GM12878 (cell line): ENCODE measurements around the gene ZNF19. TPM values are rescaled to one million over a fixed set of nuclear protein-coding genes. Genes with fewer than 3 reads are reported as not detected.

Source experiments
- ATAC-seq: fragments of 200-7000 bp; cut with Tn5 transposase; 3 replicates; pipeline ENCODE4 v1.9.1; 2020; ENCODE audit warnings: mild to moderate bottlenecking, moderate library complexity
- BruUV-seq: library from RNA; stranded (reverse); fragments of 400-500 nt; replicated peaks from 2 replicates; lab custom pipeline; 2021; lab: Mats Ljungman, UMichigan
- CTCF ChIA-PET: fragments of 300-600 bp; sonication (Branson Sonifier 250); formaldehyde crosslinking; extraction: SDS; loops from one replicate; lab custom pipeline; 2021; ENCODE audit warnings: inconsistent platforms; lab: Yijun Ruan, JAX
- POLR2A ChIA-PET: fragments of 350-600 bp; formaldehyde crosslinking; extraction: SDS; loops from one replicate; lab custom pipeline; 2021; ENCODE audit warnings: inconsistent platforms; lab: Charles Lee
- RAD21 ChIA-PET: fragments of 300-600 bp; sonication (Branson Sonifier 250); formaldehyde crosslinking; loops from one replicate; lab custom pipeline; 2023; ENCODE audit warnings: antibody characterized with exemption; ENCODE audit not compliant: unreplicated experiment; lab: Charles Lee
- SMC1A ChIA-PET: fragments of 300-600 bp; sonication (Branson Sonifier 250); formaldehyde crosslinking; loops from one replicate; lab custom pipeline; 2023; ENCODE audit not compliant: unreplicated experiment, uncharacterized antibody; lab: Charles Lee
- DNase-seq: peaks from one replicate; pipeline ENCODE4 v3.0.0-alpha.2; 2011; ENCODE audit warnings: low read depth, low spot score
- FAIRE-seq: peaks from 3 replicates; lab custom pipeline; 2011; peaks lifted over from hg19 to GRCh38; lab: Jason Lieb, UNC
- H2AFZ ChIP-seq: 2 replicates; pipeline ENCODE4 v1.6.0; 2011; ENCODE audit warnings: low read depth, low read length, control low read depth; ENCODE audit not compliant: control insufficient read depth
- H3K27ac ChIP-seq: 2 replicates; pipeline ENCODE4 v1.5.1; 2011; ENCODE audit warnings: control low read depth; ENCODE audit not compliant: control insufficient read depth, insufficient read depth
- H3K27me3 ChIP-seq, 2 experiments: replicated peaks in 1 of 2; 2 replicates each; pipeline versions ENCODE4 v1.6.0 to v1.6.1; 2011; ENCODE audit warnings: low read length in 1 of 2; ENCODE audit not compliant: control insufficient read depth in 2 of 2, insufficient read depth in 2 of 2
- H3K36me3 ChIP-seq, 2 experiments: 2 replicates each; pipeline ENCODE4 v1.5.1; 2011; ENCODE audit warnings: low read length in 1 of 2; ENCODE audit not compliant: control insufficient read depth in 2 of 2, insufficient read depth in 2 of 2
- H3K4me1 ChIP-seq: 2 replicates; pipeline ENCODE4 v1.6.1; 2011; ENCODE audit warnings: mild to moderate bottlenecking, low read length, moderate library complexity, mixed read lengths; ENCODE audit not compliant: control insufficient read depth, insufficient read depth
- H3K4me2 ChIP-seq: 2 replicates; pipeline ENCODE4 v1.6.0; 2011; ENCODE audit warnings: control low read depth; ENCODE audit not compliant: control insufficient read depth, insufficient read depth
- H3K4me3 ChIP-seq: fragments of 200-600 bp; sonication (generic); 2 replicates; pipeline ENCODE4 v1.5.1; 2016
- H3K79me2 ChIP-seq: 2 replicates; pipeline ENCODE4 v1.6.0; 2011; ENCODE audit warnings: low read length; ENCODE audit not compliant: control insufficient read depth, insufficient read depth
- H3K9ac ChIP-seq: 2 replicates; pipeline ENCODE4 v1.8.0; 2011; ENCODE audit warnings: low read length, control low read depth, mixed read lengths; ENCODE audit not compliant: control insufficient read depth, insufficient read depth
- H3K9me3 ChIP-seq: replicated peaks from 3 replicates; pipeline ENCODE4 v1.5.1; 2011; ENCODE audit warnings: mild to moderate bottlenecking, low read length; ENCODE audit not compliant: control insufficient read depth, insufficient read depth
- H4K20me1 ChIP-seq: 2 replicates; pipeline ENCODE4 v1.6.0; 2011; ENCODE audit not compliant: control insufficient read depth, insufficient read depth
- BACH1 ChIP-seq: fragments of 450-650 bp; IDR thresholded peaks from 2 replicates; pipeline ENCODE4 v1.6.1; 2017; ENCODE audit warnings: mild to moderate bottlenecking, borderline replicate concordance
- CEBPB ChIP-seq, 2 experiments: fragments of 150-350 bp in 1 of 2; IDR thresholded peaks; 2 replicates each; pipeline ENCODE4 v1.6.1; 2012 to 2014; ENCODE audit warnings: low read depth in 2 of 2, low read length in 2 of 2, borderline replicate concordance in 1 of 2, inconsistent platforms in 1 of 2
- CHD1 ChIP-seq: IDR thresholded peaks from 2 replicates; pipeline ENCODE4 v1.6.1; 2012; ENCODE audit warnings: low read depth, low read length, improper control_type of control experiment
- EGR1 ChIP-seq, 2 experiments: IDR thresholded peaks; 1 replicate in 1 of 2; 2 replicates in 1 of 2; pipeline ENCODE4 v1.6.1; 2011 to 2012; ENCODE audit warnings: low read depth in 2 of 2, low read length in 2 of 2, borderline replicate concordance in 1 of 2, mild to moderate bottlenecking in 1 of 2, moderate library complexity in 1 of 2
- ETV6 ChIP-seq, 2 experiments: fragments of 450-650 bp in 1 of 2; IDR thresholded peaks in 1 of 2; conservative IDR thresholded peaks in 1 of 2; 2 replicates each; pipeline ENCODE4 v1.6.1; 2014; ENCODE audit warnings: antibody characterized with exemption in 1 of 2, borderline replicate concordance in 1 of 2, low read depth in 1 of 2, mild to moderate bottlenecking in 1 of 2, moderate library complexity in 1 of 2
- FOXM1 ChIP-seq: IDR thresholded peaks from 2 replicates; pipeline ENCODE4 v1.6.1; 2012; ENCODE audit warnings: low read depth, mild to moderate bottlenecking, inconsistent platforms, low read length, moderate library complexity
- HSF1 ChIP-seq: fragments of 150-350 bp; IDR thresholded peaks from 2 replicates; pipeline ENCODE4 v1.6.1; 2014; ENCODE audit warnings: mild to moderate bottlenecking, low read depth, low read length
- KAT2A ChIP-seq: conservative IDR thresholded peaks from 2 replicates; pipeline ENCODE4 v1.6.1; 2011; ENCODE audit warnings: low read depth, low read length; ENCODE audit not compliant: control insufficient read depth
- LARP7 ChIP-seq: fragments of 450-650 bp; IDR thresholded peaks from 2 replicates; pipeline ENCODE4 v1.6.1; 2017; ENCODE audit warnings: mild to moderate bottlenecking
- MEF2B ChIP-seq: fragments of 450-650 bp; IDR thresholded peaks from 2 replicates; pipeline ENCODE4 v1.6.1; 2018; ENCODE audit warnings: mild to moderate bottlenecking, moderate library complexity; ENCODE audit not compliant: partially characterized antibody, poor library complexity, severe bottlenecking
- MTA3 ChIP-seq: IDR thresholded peaks from 2 replicates; pipeline ENCODE4 v1.6.1; 2012; ENCODE audit warnings: low read length, inconsistent platforms, borderline replicate concordance
- MXI1 ChIP-seq: fragments of 150-350 bp; IDR thresholded peaks from 2 replicates; pipeline ENCODE4 v1.6.1; 2011; ENCODE audit warnings: low read depth, mild to moderate bottlenecking, inconsistent platforms, low read length, improper control_type of control experiment
- NBN ChIP-seq: fragments of 450-650 bp; IDR thresholded peaks from 2 replicates; pipeline ENCODE4 v1.6.1; 2016
- NFYB ChIP-seq: IDR thresholded peaks from 2 replicates; pipeline ENCODE4 v1.6.1; 2011; ENCODE audit warnings: low read depth, mild to moderate bottlenecking, low read length, improper control_type of control experiment, moderate library complexity; ENCODE audit not compliant: insufficient read depth
- RB1 ChIP-seq: fragments of 450-650 bp; formaldehyde crosslinking; IDR thresholded peaks from 2 replicates; pipeline ENCODE4 v1.6.1; 2017; ENCODE audit warnings: mild to moderate bottlenecking, borderline replicate concordance
- SIN3A ChIP-seq: IDR thresholded peaks from 2 replicates; pipeline ENCODE4 v1.6.1; 2012; ENCODE audit warnings: low read depth, low read length, improper control_type of control experiment
- SMAD1 ChIP-seq: fragments of 450-650 bp; IDR thresholded peaks from 2 replicates; pipeline ENCODE4 v1.6.1; 2018; ENCODE audit warnings: mild to moderate bottlenecking, low read depth; ENCODE audit not compliant: partially characterized antibody
- ZNF207 ChIP-seq: fragments of 450-650 bp; IDR thresholded peaks from 2 replicates; pipeline ENCODE4 v1.6.1; 2014; ENCODE audit warnings: antibody characterized with exemption, mild to moderate bottlenecking, borderline replicate concordance
- WGBS: methylation state at CpG from one replicate; pipeline ENCODE4 v1.1.6; 2016; ENCODE audit warnings: low lambda C conversion rate; ENCODE audit not compliant: insufficient replicate concordance, insufficient coverage; ENCODE audit errors: missing lambda C conversion rate; 5-methylcytosine and 5-hydroxymethylcytosine counted together
- in situ Hi-C: fragments of 300-500 bp; cut with MboI; formaldehyde crosslinking; loops from 9 replicates; pipeline ENCODE4 v1.14.3; 2018; ENCODE audit warnings: mixed read lengths
- intact Hi-C: fragments of 100-400 bp; cut with micrococcal nuclease; formaldehyde crosslinking; loops from one replicate; pipeline ENCODE4 v1.14.2; 2022; ENCODE audit not compliant: unreplicated experiment
- polyA plus RNA-seq, 11 experiments: library from polyadenylated mRNA; depleted of rRNA in 4 of 11; unstranded in 6 of 11; stranded (reverse) in 5 of 11; fragments of >200 nt; fragmentation: Nextera tagmentation in 4 of 11; fragmentation: Illumina TruSeq in 1 of 11; extraction: Ambion mirVana in 4 of 11; extraction: Trizol in 1 of 11; gene quantifications; 1 replicate in 1 of 11; 2 replicates in 10 of 11; pipeline versions ENCODE4 v1.2.1 to v1.2.3, GENCODE V29; 2011 to 2016; ENCODE audit warnings: inconsistent platforms in 2 of 11, missing spikeins in 2 of 11, low read depth in 1 of 11
- total RNA-seq, 4 experiments: library from RNA; depleted of rRNA in 3 of 4; stranded (reverse); fragments of >200 nt in 3 of 4; fragmentation: Illumina TruSeq in 1 of 4; extraction: Trizol in 1 of 4; gene quantifications; 2 replicates each; pipeline versions ENCODE4 v1.2.1 to v1.2.3, GENCODE V29; 2013 to 2021

Gene ZNF19
- total and polyA plus RNA-seq, 10 of the 15 experiments (the other 5 are each of a cell fraction or from before 2014, with no cell fraction given) = 1.0 to 3.3 (median 2.0) TPM

- FAIRE-seq = no peak
- ChIA-PET RAD21 (no interaction called here), CTCF (interaction anchor here (1.1 to 2.5 kb wide), 3 partner anchors 81 to 118 kb away, joined by 4 to 6 read pairs (median 4); no protein-coding TSS in a partner anchor), SMC1A (no interaction called here), POLR2A (no interaction called here)
- Histone ChIP-seq H3K36me3 (no peaks in the 10 kb centered on the region), H2AFZ (no peak overlapping the region), H3K27me3 (no peaks in the 10 kb centered on the region), H3K27ac (no peak overlapping the region), H3K9ac (no peak overlapping the region), H3K4me1 (no peaks in the 10 kb centered on the region), H4K20me1 (no peaks in the 10 kb centered on the region), H3K79me2 (no peaks in the 10 kb centered on the region), H3K9me3 (no peaks in the 10 kb centered on the region), H3K4me2 (no peak overlapping the region), H3K4me3 (no peak overlapping the region)
- ATAC-seq = no peak
- no TSS peak for BruUV-seq
- intact Hi-C loops (no loop called here), in situ Hi-C loops (no loop called here)
- WGBS = 68% methylated on average over 3 of the region's 3 CpGs
- TF ChIP-seq CHD1 (no peak), ZNF207 (no peak), RB1 (no peak), FOXM1 (no peak)
- DNase-seq = no peak
Measured at GRCh38 chr16:71493213-71493612, 4.1 kb upstream of the ZNF19 start.

- BruUV-seq = no TSS peak
- Histone ChIP-seq H3K4me1 (no peaks in the 10 kb centered on the region), H3K4me2 (no peak overlapping the region), H3K79me2 (no peaks in the 10 kb centered on the region), H3K27ac (no peak overlapping the region), H4K20me1 (no peaks in the 10 kb centered on the region), H3K9ac (no peak overlapping the region), H3K27me3 (no peaks in the 10 kb centered on the region), H3K9me3 (no peaks in the 10 kb centered on the region), H2AFZ (no peak overlapping the region), H3K36me3 (no peaks in the 10 kb centered on the region), H3K4me3 (no peak overlapping the region)
- ChIA-PET SMC1A (interaction anchor here (1.4 kb wide), 1 partner anchor 9 kb away, joined by 5 read pairs; no protein-coding TSS in a partner anchor), CTCF (interaction anchor here (1.1 to 2.5 kb wide), 3 partner anchors 80 to 118 kb away, joined by 4 to 6 read pairs (median 4); no protein-coding TSS in a partner anchor), POLR2A (no interaction called here), RAD21 (no interaction called here)
- in situ Hi-C loops (no loop called here), intact Hi-C loops (no loop called here)
- ATAC-seq (peak; percentile 18; the same call in 1 of the 3 replicates), DNase-seq (no peak), FAIRE-seq (no peak)
- 30% methylated on average over 2 of the region's 2 CpGs for WGBS
- no peak for TF ChIP-seq HSF1
- TF ChIP-seq EGR1 (IDR thresholded peaks at IDR 0.05; ENCODE audit: borderline replicate concordance in 1 of 2, low read depth in 2 of 2, low read length in 2 of 2) = no peak
- no peak for TF ChIP-seq LARP7
- no peak for TF ChIP-seq NBN
- no peak for TF ChIP-seq KAT2A
- no peak for TF ChIP-seq MTA3
- no peak for TF ChIP-seq CEBPB (IDR thresholded peaks at IDR 0.05; ENCODE audit: borderline replicate concordance in 1 of 2, low read depth in 2 of 2, low read length in 2 of 2)
- no peak for TF ChIP-seq BACH1
- TF ChIP-seq ETV6 (conservative IDR thresholded peaks at IDR 0.05 in 1 of 2, IDR thresholded peaks at IDR 0.05 in 1 of 2; ENCODE audit: borderline replicate concordance in 1 of 2, low read depth in 1 of 2) = no peak
- TF ChIP-seq MXI1 = no peak
- no peak for TF ChIP-seq MEF2B
- TF ChIP-seq SIN3A = no peak
- no peak for TF ChIP-seq NFYB
- TF ChIP-seq SMAD1 = no peak
Measured at GRCh38 chr16:71492786-71493185, 3.7 kb upstream of the ZNF19 start.
